ENCODE results near the gene TMTC4. TPM values are rescaled to one million over a fixed set of nuclear protein-coding genes. Genes with fewer than 3 reads are reported as not detected.

The TMTC4 gene
- total and polyA plus RNA-seq, 2 of the 4 experiments (the other 2 are of a cell fraction), result 8.4 to 14.3 TPM

- DNase-seq, result no peak
- ChIA-PET POLR2A (ENCODE audit: unreplicated experiment) (no interaction called here), CTCF (no interaction called here)
- Histone ChIP-seq H2BK20ac (ENCODE audit: low read depth, low read length) (no peak overlapping the region), H4K91ac (ENCODE audit: insufficient read depth, low read depth, low read length) (no peak overlapping the region), H2BK120ac (ENCODE audit: low read depth, low read length) (no peak overlapping the region), H3K36me3 (ENCODE audit: control insufficient read depth, insufficient read depth, low read length) (no peaks in the 10 kb centered on the region), H3K56ac (ENCODE audit: extremely low read depth, insufficient read depth, low read length) (no peak overlapping the region), H2BK5ac (ENCODE audit: low read depth, low read length, poor library complexity, severe bottlenecking) (no peak overlapping the region), H3K9ac (ENCODE audit: low read depth, low read length) (no peak overlapping the region), H3K4ac (ENCODE audit: low read depth, low read length) (no peak overlapping the region), H3K18ac (ENCODE audit: low read depth, low read length) (no peak overlapping the region), H2BK15ac (ENCODE audit: low read depth, low read length) (no peak overlapping the region), H3K4me2 (ENCODE audit: low read depth, low read length) (no peak overlapping the region), H3K27me3 (ENCODE audit: control insufficient read depth, insufficient read depth, low read length) (0 out of 2 replicates have a peak, but pooled peaks cover 2% of the 10 kb centered on the region), H2AK9ac (replicated peaks; ENCODE audit: low read depth, low read length, poor library complexity) (no peak overlapping the region), H3K4me3 (ENCODE audit: insufficient read depth, low read depth, low read length) (no peak overlapping the region), H3K9me3 (ENCODE audit: control insufficient read depth, insufficient read depth, low read length) (no peaks in the 10 kb centered on the region), H3K27ac (ENCODE audit: insufficient read depth, low read length) (no peak overlapping the region), H3K23ac (ENCODE audit: low read depth, low read length) (no peak overlapping the region), H3K79me1 (ENCODE audit: low read depth in 1 of 2, low read length in 2 of 2) (no peaks in the 10 kb centered on the region), H2AFZ (replicated peaks; ENCODE audit: low read length, poor library complexity) (no peak overlapping the region), H3K4me1 (ENCODE audit: control insufficient read depth, insufficient read depth, low read length) (no peaks in the 10 kb centered on the region), H4K8ac (ENCODE audit: low read depth in 2 of 2, low read length in 2 of 2) (no peak overlapping the region), H3K14ac (replicated peaks; ENCODE audit: low read depth, low read length) (no peak overlapping the region), H4K5ac (ENCODE audit: low read depth, low read length) (no peak overlapping the region), H2AK5ac (ENCODE audit: low read depth, low read length) (no peak overlapping the region), H4K20me1 (ENCODE audit: insufficient read depth, low read length) (no peaks in the 10 kb centered on the region), H3K9me1 (ENCODE audit: insufficient read depth, low read length) (no peaks in the 10 kb centered on the region)
- intact Hi-C loops (cut with micrococcal nuclease), result no loop called here
- no peak for ATAC-seq (ENCODE audit: low read depth)
- TF ChIP-seq BHLHE40 (IDR thresholded peaks at IDR 0.05; ENCODE audit: low read depth, low read length) (no peak), SMC3 (IDR thresholded peaks at IDR 0.05; ENCODE audit: low read depth, low read length) (no peak)
- dilution Hi-C loops (cut with HindIII; ENCODE audit: low sequenced_read_pairs, unreplicated experiment), result no loop called here
- WGBS, 2 experiments (ENCODE audit: extremely low coverage in 2 of 2, insufficient read length in 1 of 2), result no CpG with 5 or more reads among the region's 5 CpGs
- no TSS peak for BruUV-seq (replicated peaks)
- in situ Hi-C loops (cut with MboI; ENCODE audit: low sequenced_read_pairs), result loop anchor here (10.0 kb wide), 1 partner anchor 415 kb away; no protein-coding TSS in a partner anchor
These were observed 35.6 kb upstream of the TMTC4 start for GRCh38 chr13:100710176-100710575.

All from IMR-90 (cell line).